Fibroblast of lung (primary cell): ENCODE data around the gene PKN1. TPM values are rescaled to one million over a fixed set of nuclear protein-coding genes. Genes with fewer than 3 reads are reported as not detected.
A peak's percentile ranks its signal among the peaks of the same experiment; 100 is the strongest.

Experiments used
- DNase-seq, 2 donors: peaks; one replicate each; pipeline versions ENCODE4 v3.0.0 to v3.0.0-alpha.2; 2010; ENCODE audit warnings: low read depth in 2 of 2
- H2AFZ ChIP-seq: 2 replicates; pipeline ENCODE4 v1.5.1; 2012; ENCODE audit warnings: low read length, control low read depth, inconsistent platforms
- H3K27ac ChIP-seq: 2 replicates; pipeline ENCODE4 v1.5.1; 2011; ENCODE audit warnings: low read length, control low read depth; ENCODE audit not compliant: insufficient read depth
- H3K27me3 ChIP-seq: 2 replicates; pipeline ENCODE4 v1.5.1; 2011; ENCODE audit warnings: mild to moderate bottlenecking, low read length; ENCODE audit not compliant: control insufficient read depth, insufficient read depth
- H3K36me3 ChIP-seq: 2 replicates; pipeline ENCODE4 v1.5.1; 2011; ENCODE audit warnings: low read length; ENCODE audit not compliant: control insufficient read depth, insufficient read depth
- H3K4me1 ChIP-seq: 2 replicates; pipeline ENCODE4 v1.5.1; 2011; ENCODE audit warnings: low read length; ENCODE audit not compliant: control insufficient read depth, insufficient read depth; ENCODE audit errors: extremely low read depth
- H3K4me2 ChIP-seq: 2 replicates; pipeline ENCODE4 v1.5.1; 2011; ENCODE audit warnings: low read length, control low read depth; ENCODE audit not compliant: insufficient read depth; ENCODE audit errors: extremely low read depth
- H3K4me3 ChIP-seq, 4 experiments: fragments of 200-600 bp in 1 of 4; sonication (generic) in 1 of 4; replicated peaks in 1 of 4; 2 replicates each; pipeline ENCODE4 v1.5.1; 2011 to 2016; ENCODE audit warnings: low read length in 4 of 4, low read depth in 3 of 4, mild to moderate bottlenecking in 3 of 4, control low read depth in 2 of 4, inconsistent platforms in 1 of 4, mixed read lengths in 1 of 4; ENCODE audit not compliant: insufficient read depth in 1 of 4; ENCODE audit errors: control extremely low read depth in 1 of 4
- H3K79me2 ChIP-seq: 2 replicates; pipeline ENCODE4 v1.5.1; 2012; ENCODE audit warnings: mild to moderate bottlenecking, low read length, inconsistent platforms; ENCODE audit not compliant: control insufficient read depth, insufficient read depth
- H3K9ac ChIP-seq: 2 replicates; pipeline ENCODE4 v1.5.1; 2011; ENCODE audit warnings: mild to moderate bottlenecking, low read length, control low read depth; ENCODE audit not compliant: insufficient read depth
- H3K9me3 ChIP-seq: 2 replicates; pipeline ENCODE4 v1.5.1; 2012; ENCODE audit warnings: low read depth, low read length; ENCODE audit not compliant: control insufficient read depth, insufficient read depth
- H4K20me1 ChIP-seq: 2 replicates; pipeline ENCODE4 v1.5.1; 2011; ENCODE audit warnings: low read length; ENCODE audit not compliant: control insufficient read depth, insufficient read depth; ENCODE audit errors: extremely low read depth
- CTCF ChIP-seq, 2 donors: IDR thresholded peaks in 1 of 2; conservative IDR thresholded peaks in 1 of 2; 1 replicate in 1 of 2; 2 replicates in 1 of 2; pipeline ENCODE4 v1.5.1; 2011 to 2012; ENCODE audit warnings: low read length in 2 of 2, control low read depth in 1 of 2, inconsistent platforms in 1 of 2, low read depth in 1 of 2, mild to moderate bottlenecking in 1 of 2
- EZH2 ChIP-seq: IDR thresholded peaks from 2 replicates; pipeline ENCODE4 v1.5.1; 2012; ENCODE audit warnings: low read length, control low read depth, mild to moderate bottlenecking; ENCODE audit errors: missing control alignments
- polyA plus RNA-seq, 2 donors: library from polyadenylated mRNA; depleted of rRNA in 1 of 2; stranded (reverse) in 1 of 2; unstranded in 1 of 2; fragments of >200 nt; gene quantifications; 2 replicates each; pipeline ENCODE4 v1.2.1, GENCODE V29; 2011 to 2012; ENCODE audit warnings: missing spikeins in 1 of 2
- total RNA-seq: library from RNA; depleted of rRNA; stranded (reverse); fragments of >200 nt; gene quantifications from 2 replicates; pipeline ENCODE4 v1.2.1, GENCODE V29; 2014

The PKN1 gene
- total and polyA plus RNA-seq, 2 donors (not counting 1 experiment from before 2014, with no cell fraction given) = 43.2 to 141 TPM

- TF ChIP-seq CTCF (conservative IDR thresholded peaks at IDR 0.05 in 1 of 2, IDR thresholded peaks at IDR 0.05 in 1 of 2; ENCODE audit: low read depth in 1 of 2, low read length in 2 of 2) = no peak
- TF ChIP-seq EZH2 = no peak
- Histone ChIP-seq H3K79me2 (peaks cover 20% of the 10 kb centered on the region), H4K20me1 (no peaks in the 10 kb centered on the region), H3K9ac (peak overlapping the region; percentile 30), H3K4me2 (no peak overlapping the region), H2AFZ (no peak overlapping the region), H3K9me3 (no peaks in the 10 kb centered on the region), H3K4me3 (no peak overlapping the region), H3K27me3 (no peaks in the 10 kb centered on the region), H3K27ac (no peak overlapping the region), H3K4me1 (peaks cover 2% of the 10 kb centered on the region), H3K36me3 (peaks cover 23% of the 10 kb centered on the region)
- no peak for DNase-seq
These were observed 6.9 kb downstream of the PKN1 start for GRCh38 chr19:14440049-14440448.

GRCh38 chr19:14441041-14441938 is 8.2 kb downstream of the PKN1 start:
- Histone ChIP-seq H3K4me3 (no peak overlapping the region), H3K27me3 (no peaks in the 10 kb centered on the region), H3K4me2 (no peak overlapping the region), H3K27ac (no peak overlapping the region), H3K9ac (no peak overlapping the region), H4K20me1 (no peaks in the 10 kb centered on the region), H2AFZ (no peak overlapping the region), H3K4me1 (no peaks in the 10 kb centered on the region), H3K36me3 (peaks cover 25% of the 10 kb centered on the region), H3K9me3 (no peaks in the 10 kb centered on the region), H3K79me2 (peaks cover 19% of the 10 kb centered on the region)
- no peak for TF ChIP-seq EZH2
- no peak for DNase-seq

GRCh38 chr19:14442891-14443631 is 10.0 kb downstream of the PKN1 start:
- Histone ChIP-seq H3K27me3 (no peaks in the 10 kb centered on the region), H3K36me3 (peaks cover 28% of the 10 kb centered on the region), H3K4me3 (no peak overlapping the region)

More at GRCh38 chr19:14442891-14443631, 10.0 kb downstream of the PKN1 start:
- H3K9me3 ChIP-seq = no peaks in the 10 kb centered on the region
- H3K4me2 ChIP-seq = no peak overlapping the region
- no peak overlapping the region for H3K27ac ChIP-seq
- H2AFZ ChIP-seq = no peak overlapping the region
- TF ChIP-seq CTCF (conservative IDR thresholded peaks at IDR 0.05 in 1 of 2, IDR thresholded peaks at IDR 0.05 in 1 of 2; ENCODE audit: low read depth in 1 of 2, low read length in 2 of 2) (no peak), EZH2 (no peak)
- no peak overlapping the region for H3K9ac ChIP-seq
- no peak for DNase-seq
- H3K4me1 ChIP-seq = no peaks in the 10 kb centered on the region
- peaks cover 12% of the 10 kb centered on the region for H3K79me2 ChIP-seq
- H4K20me1 ChIP-seq = no peaks in the 10 kb centered on the region
